Smooth muscle cell (in vitro differentiated cells): ENCODE data around the gene RTN4IP1. TPM values are rescaled to one million over a fixed set of nuclear protein-coding genes. Genes with fewer than 3 reads are reported as not detected.

Experiments used
- DNase-seq: peaks from one replicate; lab custom pipeline; 2025; ENCODE audit not compliant: unreplicated experiment; lab: John Stamatoyannopoulos, UW
- H2AFZ ChIP-seq: fragments of 200-600 bp; sonication (generic); 2 replicates; pipeline ENCODE4 v1.6.0; 2016; ENCODE audit warnings: antibody characterized with exemption, low read depth, mild to moderate bottlenecking
- H3F3A ChIP-seq: fragments of 200-600 bp; sonication (generic); 2 replicates; pipeline ENCODE4 v1.6.0; 2017; ENCODE audit warnings: antibody characterized with exemption, low read depth
- H3K27ac ChIP-seq: fragments of 200-600 bp; sonication (generic); 2 replicates; pipeline ENCODE4 v1.5.1; 2016; ENCODE audit warnings: low read depth, mild to moderate bottlenecking
- H3K27me3 ChIP-seq: fragments of 200-600 bp; sonication (generic); 2 replicates; pipeline ENCODE4 v1.6.1; 2016; ENCODE audit warnings: low read depth, mild to moderate bottlenecking
- H3K36me3 ChIP-seq: fragments of 200-600 bp; sonication (generic); 2 replicates; pipeline ENCODE4 v1.5.1; 2016; ENCODE audit warnings: low read depth
- H3K4me1 ChIP-seq: fragments of 200-600 bp; sonication (generic); 2 replicates; pipeline ENCODE4 v1.5.1; 2016; ENCODE audit warnings: low read depth
- H3K4me2 ChIP-seq: fragments of 200-600 bp; sonication (generic); 2 replicates; pipeline ENCODE4 v1.6.0; 2016; ENCODE audit warnings: mild to moderate bottlenecking
- H3K4me3 ChIP-seq: fragments of 200-600 bp; sonication (generic); 2 replicates; pipeline ENCODE4 v1.5.1; 2016; ENCODE audit warnings: mild to moderate bottlenecking
- H3K79me2 ChIP-seq: fragments of 200-600 bp; sonication (generic); 2 replicates; pipeline ENCODE4 v1.6.0; 2016; ENCODE audit warnings: low read depth, mild to moderate bottlenecking
- H3K9ac ChIP-seq: fragments of 200-600 bp; sonication (generic); 2 replicates; pipeline ENCODE4 v1.6.0; 2016; ENCODE audit warnings: low read depth
- H3K9me3 ChIP-seq: fragments of 200-600 bp; sonication (generic); replicated peaks from 2 replicates; pipeline ENCODE4 v1.5.1; 2016; ENCODE audit warnings: low read depth
- H4K20me1 ChIP-seq: fragments of 200-600 bp; sonication (generic); 2 replicates; pipeline ENCODE4 v1.6.0; 2016; ENCODE audit warnings: low read depth
- CTCF ChIP-seq: fragments of 200-600 bp; sonication (generic); IDR thresholded peaks from 2 replicates; pipeline ENCODE4 v1.5.1; 2017; ENCODE audit warnings: borderline replicate concordance, mild to moderate bottlenecking, antibody characterized with exemption; ENCODE audit not compliant: insufficient read depth, poor library complexity, severe bottlenecking
- WGBS: methylation state at CpG from one replicate; pipeline ENCODE4 v1.1.7; 2016; ENCODE audit warnings: low lambda C conversion rate; 5-methylcytosine and 5-hydroxymethylcytosine counted together
- polyA plus RNA-seq: library from polyadenylated mRNA; unstranded; fragments of >200 nt; fragmentation: Nextera tagmentation; extraction: Ambion mirVana; gene quantifications from 2 replicates; pipeline ENCODE4 v1.2.1, GENCODE V29; 2016
- total RNA-seq: library from RNA; depleted of rRNA; stranded (reverse); fragments of >200 nt; gene quantifications from 2 replicates; pipeline ENCODE4 v1.2.3, GENCODE V29; 2014

The RTN4IP1 gene
- total and polyA plus RNA-seq, 2 experiments from 2014 or later: 5.7 to 8.2 TPM

GRCh38 chr6:106534564-106534982 is 94.7 kb downstream of the RTN4IP1 start:
- no peak overlapping the region for H3K27ac ChIP-seq
- no peaks in the 10 kb centered on the region for H3K36me3 ChIP-seq
- 53% methylated on average over 2 of the region's 2 CpGs for whole genome bisulfite sequencing
- DNase-seq: no peak
- H3K4me1 ChIP-seq: no peaks in the 10 kb centered on the region
- no peak overlapping the region for H3K4me3 ChIP-seq
- H3F3A ChIP-seq: no peaks in the 10 kb centered on the region
- no peaks in the 10 kb centered on the region for H4K20me1 ChIP-seq
- no peaks in the 10 kb centered on the region for H3K9me3 ChIP-seq
- no peak overlapping the region for H3K9ac ChIP-seq
- H3K4me2 ChIP-seq: no peak overlapping the region
- H3K79me2 ChIP-seq: no peaks in the 10 kb centered on the region
- no peak for TF ChIP-seq CTCF
- no peak overlapping the region for H2AFZ ChIP-seq
- no peaks in the 10 kb centered on the region for H3K27me3 ChIP-seq

GRCh38 chr6:106534004-106534403 is 95.3 kb downstream of the RTN4IP1 start:
- WGBS: 23% methylated on average over 1 of the region's 1 CpG

GRCh38 chr6:106533054-106533453 is 96.2 kb downstream of the RTN4IP1 start:
- no peak overlapping the region for H3K4me3 ChIP-seq
- H3K27ac ChIP-seq: no peak overlapping the region
- DNase-seq: no peak
- WGBS: 51% methylated on average over 5 of the region's 5 CpGs
- no peaks in the 10 kb centered on the region for H3K79me2 ChIP-seq
- no peaks in the 10 kb centered on the region for H3K27me3 ChIP-seq
- no peak for TF ChIP-seq CTCF
- H3K4me1 ChIP-seq: no peaks in the 10 kb centered on the region
- no peaks in the 10 kb centered on the region for H3F3A ChIP-seq
- no peak overlapping the region for H3K9ac ChIP-seq
- no peaks in the 10 kb centered on the region for H3K36me3 ChIP-seq
- no peak overlapping the region for H3K4me2 ChIP-seq
- H3K9me3 ChIP-seq: no peaks in the 10 kb centered on the region
- no peak overlapping the region for H2AFZ ChIP-seq
- no peaks in the 10 kb centered on the region for H4K20me1 ChIP-seq

More at GRCh38 chr6:106534004-106534403, 95.3 kb downstream of the RTN4IP1 start:
- Histone ChIP-seq H3K4me2 (no peak overlapping the region), H4K20me1 (no peaks in the 10 kb centered on the region), H3K79me2 (no peaks in the 10 kb centered on the region), H3K27me3 (no peaks in the 10 kb centered on the region), H3K27ac (no peak overlapping the region), H3K9ac (no peak overlapping the region), H3K4me1 (no peaks in the 10 kb centered on the region), H3F3A (no peaks in the 10 kb centered on the region), H3K4me3 (no peak overlapping the region), H3K9me3 (no peaks in the 10 kb centered on the region), H2AFZ (no peak overlapping the region), H3K36me3 (no peaks in the 10 kb centered on the region)
- TF ChIP-seq CTCF: no peak
- no peak for DNase-seq

- H2AFZ ChIP-seq: no peak overlapping the region
- H3K4me1 ChIP-seq: peaks cover 5% of the 10 kb centered on the region
- H3K27me3 ChIP-seq: no peaks in the 10 kb centered on the region
Measured at GRCh38 chr6:106530502-106530901, 98.8 kb downstream of the RTN4IP1 start.

More at GRCh38 chr6:106530502-106530901, 98.8 kb downstream of the RTN4IP1 start:
- Histone ChIP-seq H3K36me3 (no peaks in the 10 kb centered on the region), H3F3A (no peaks in the 10 kb centered on the region), H3K4me2 (no peak overlapping the region), H3K9ac (no peak overlapping the region), H3K27ac (no peak overlapping the region), H3K9me3 (no peaks in the 10 kb centered on the region), H3K4me3 (no peak overlapping the region), H3K79me2 (no peaks in the 10 kb centered on the region), H4K20me1 (no peaks in the 10 kb centered on the region)
- DNase-seq: no peak
- WGBS: 86% methylated on average over 1 of the region's 1 CpG
- TF ChIP-seq CTCF: no peak
